CD4-positive, alpha-beta T cell treated with Interleukin-21 for 1 hour (primary cell): ENCODE data around the gene ZNF324B.
"Not testable (repeated sequence)": the region's sequence is repeated elsewhere in the genome, so short reads cannot be mapped to it uniquely, and the experiment has no call there.

Experiments used
- DNase-seq: peaks from one replicate; pipeline ENCODE4 v3.0.0-alpha.2; 2020

The ZNF324B gene

DNA sequence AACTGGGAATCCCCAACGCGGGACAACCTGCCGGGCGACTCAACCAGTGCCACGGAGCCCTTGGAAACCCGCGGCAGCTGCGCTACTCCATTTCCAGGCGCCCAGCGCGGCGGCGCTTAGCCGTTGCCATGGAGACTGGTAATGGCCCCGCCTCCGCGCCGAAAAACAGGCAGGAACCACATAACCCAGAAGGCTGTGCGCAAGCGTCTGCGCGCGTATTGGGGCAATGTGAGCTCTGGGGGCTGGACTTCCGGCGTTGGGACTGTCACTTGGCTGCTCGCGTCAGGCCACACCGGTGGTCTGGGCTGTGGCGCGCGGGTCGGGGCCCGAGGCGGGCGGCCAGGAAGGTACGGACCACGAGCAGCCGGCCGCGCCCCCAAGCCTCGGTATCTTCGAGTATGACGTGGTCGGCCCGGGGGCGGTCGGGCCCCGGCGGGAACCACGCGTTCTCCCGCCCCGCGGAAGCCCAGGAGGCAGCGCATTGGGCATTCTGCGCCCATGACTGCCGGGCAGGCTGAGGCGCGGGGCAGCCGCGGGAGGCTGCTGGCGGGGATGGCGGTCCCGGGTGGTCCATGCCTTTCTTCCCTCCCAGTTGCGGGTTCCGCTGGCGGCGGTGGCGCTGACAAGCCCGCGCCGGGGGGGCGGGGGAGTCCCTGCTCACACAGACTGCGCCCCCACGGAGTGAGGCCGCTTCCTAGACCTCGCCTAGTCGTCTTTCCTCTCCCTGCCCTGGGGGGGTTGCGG, at the start of gene ZNF324B:
ZNF324B (plus strand) TSS at position 265 of the 744 bp plus-strand sequence. CDS start 2,080 bp downstream, outside the sequence.
- peak; percentile 97 for DNase-seq

DNA sequence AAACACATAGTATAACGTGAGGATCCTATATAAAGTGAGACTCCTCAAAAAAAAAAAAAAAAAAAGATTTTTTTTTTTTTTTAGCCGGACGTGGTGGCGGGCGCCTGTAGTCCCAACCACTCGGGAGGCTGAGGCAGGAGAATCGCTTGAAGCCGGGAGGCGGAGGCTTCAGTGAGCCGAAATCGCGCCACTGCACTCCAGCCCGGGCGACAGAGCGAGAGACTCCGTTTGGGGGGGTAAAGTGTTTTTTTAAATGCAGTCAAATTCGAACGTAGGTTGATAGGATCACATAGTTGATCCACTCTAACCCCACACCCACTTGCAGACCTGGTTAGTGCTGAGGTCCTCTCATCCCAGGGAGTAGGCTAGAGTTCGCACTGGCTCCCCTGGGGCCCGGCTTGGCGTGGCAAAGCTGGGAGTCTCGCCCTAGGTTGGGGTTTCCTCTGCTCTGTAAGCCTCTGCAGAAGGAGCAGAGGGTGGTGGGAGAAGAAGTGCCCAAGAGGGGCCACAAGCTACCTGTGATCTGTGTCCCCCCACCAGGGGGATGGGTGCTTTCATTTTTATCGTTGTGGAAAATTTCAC, 49.5 kb upstream of the ZNF324B start:
- no peak for DNase-seq

DNA sequence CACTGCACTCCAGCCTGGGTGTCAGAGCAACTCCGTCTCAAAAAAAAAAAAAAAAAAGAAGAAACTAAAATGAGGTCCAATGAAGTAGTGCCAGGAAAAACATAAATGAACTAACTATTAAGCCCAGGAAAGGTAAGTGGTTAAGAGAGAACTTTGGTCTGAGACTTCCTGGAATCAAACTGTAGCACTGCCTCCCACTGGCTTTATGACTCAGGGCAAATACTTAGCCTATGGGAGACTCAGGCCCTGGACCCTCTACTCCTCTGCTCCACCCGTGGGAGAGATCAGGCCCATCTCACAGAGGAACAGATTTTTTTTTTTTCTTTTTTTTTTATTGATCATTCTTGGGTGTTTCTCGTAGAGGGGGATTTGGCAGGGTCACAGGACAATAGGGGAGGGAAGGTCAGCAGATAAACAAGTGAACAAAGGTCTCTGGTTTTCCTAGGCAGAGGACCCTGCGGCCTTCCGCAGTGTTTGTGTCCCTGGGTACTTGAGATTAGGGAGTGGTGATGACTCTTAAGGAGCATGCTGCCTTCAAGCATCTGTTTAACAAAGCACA, 47.4 kb upstream of the ZNF324B start:
- not testable (repeated sequence) for DNase-seq

DNA sequence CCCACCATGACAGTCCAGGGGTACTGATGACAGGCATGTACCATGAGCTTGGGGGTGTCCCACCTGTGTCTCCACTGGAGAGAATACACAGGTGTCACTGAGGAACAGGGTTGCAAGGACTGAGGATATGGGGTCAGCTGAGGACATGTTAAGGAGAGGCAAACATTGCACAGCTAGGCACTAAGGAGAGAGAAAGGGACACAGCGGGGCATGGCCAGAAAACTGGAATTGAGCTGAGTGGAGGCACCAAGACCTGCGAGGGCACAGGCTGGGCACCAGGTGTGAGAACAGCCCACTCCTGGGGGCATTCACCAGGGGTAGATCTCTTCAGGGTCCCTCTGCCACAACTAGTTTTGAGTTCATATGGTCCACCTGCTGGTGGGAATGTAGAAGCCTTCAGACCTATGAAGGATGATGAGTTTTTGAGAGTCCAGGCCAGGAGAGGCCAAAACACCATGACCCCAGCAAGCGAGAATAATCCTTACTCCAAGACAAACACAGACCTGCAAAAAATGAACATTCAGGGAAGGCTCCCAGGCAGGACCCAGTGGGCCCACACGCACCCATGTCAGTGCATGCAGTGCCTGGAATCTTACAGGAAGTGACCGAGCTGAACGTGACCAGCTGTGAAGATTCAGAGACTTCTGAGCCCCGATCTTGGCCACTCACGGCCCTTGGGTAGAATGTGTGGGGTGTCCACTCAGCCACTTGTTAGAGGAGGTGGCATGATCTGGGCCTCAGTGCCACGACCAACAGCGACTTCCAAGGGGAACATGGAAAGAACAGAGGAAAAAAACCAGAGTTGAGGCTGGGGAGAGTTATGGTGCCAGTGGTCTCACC, 44.4 kb upstream of the ZNF324B start:
- no peak for DNase-seq

DNA sequence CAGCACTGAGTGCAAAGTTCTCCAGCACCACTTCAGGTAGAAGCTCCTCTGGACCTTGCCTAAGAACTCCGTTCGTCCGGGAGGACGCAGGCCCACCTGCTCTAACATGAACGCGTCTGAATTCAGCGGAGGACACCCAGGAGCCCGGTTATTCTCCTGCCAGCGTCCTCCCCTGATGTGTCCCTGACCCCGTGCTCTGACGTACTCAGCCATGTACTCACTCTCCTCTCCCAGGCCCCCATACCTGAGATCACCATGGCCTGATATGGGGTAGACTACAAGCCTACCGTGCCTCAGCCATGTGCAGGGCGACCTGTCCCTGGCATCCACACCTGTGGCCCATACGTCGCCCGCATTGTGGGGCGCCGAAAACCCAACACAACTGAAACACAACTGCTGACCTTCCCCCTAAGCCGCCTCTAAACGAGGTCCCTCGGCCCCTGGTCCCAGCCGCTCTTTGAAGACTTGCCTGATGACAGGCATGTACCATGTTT, 43.7 kb upstream of the ZNF324B start:
- no peak for DNase-seq

DNA sequence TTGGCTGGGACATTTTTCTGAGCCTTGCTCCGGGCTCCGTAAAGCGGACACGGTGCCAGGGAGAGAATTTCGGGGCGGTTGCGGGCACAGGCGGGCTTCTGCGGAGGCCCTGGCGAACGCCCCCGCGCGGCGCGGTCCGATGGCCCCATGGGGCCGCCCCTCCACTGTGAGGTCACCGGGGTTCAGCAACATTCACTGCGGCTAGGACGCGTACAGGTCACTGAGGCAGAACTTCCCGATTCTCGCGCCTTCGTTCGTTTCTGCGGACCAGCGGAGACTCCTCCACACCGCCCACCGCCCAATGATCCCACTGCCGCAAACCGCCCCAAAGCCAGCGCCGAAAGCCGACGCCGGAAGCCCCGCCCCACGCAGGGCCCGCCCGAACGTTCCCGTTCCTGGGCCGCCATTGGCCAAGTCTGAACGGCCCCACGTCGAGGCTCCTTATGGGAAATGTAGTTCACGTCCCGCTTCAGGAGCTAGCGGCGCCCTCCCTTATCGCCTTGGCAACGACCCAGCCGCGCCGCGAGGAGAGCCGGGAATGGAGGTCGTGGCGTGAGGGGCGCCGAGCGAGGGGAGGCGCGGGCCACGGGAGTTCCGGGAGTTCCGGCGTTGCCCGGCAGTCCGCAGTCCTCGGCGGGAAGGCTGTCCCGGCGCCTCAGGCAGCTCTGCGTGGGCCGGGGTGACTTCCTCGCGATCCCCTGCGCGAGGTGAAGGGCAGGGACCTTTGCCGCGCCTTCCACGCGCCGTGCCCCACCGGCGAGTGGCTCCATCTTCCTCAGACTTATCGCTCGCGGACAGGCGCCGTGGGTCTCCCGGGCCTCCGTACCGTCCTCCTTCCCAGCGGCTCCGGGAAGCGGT, 43.0 kb upstream of the ZNF324B start, which contains the start of gene ZNF584:
ZNF584 (plus strand) TSS at position 498 of the 858 bp plus-strand sequence. CDS start 499 bp downstream, outside the sequence.
- peak; percentile 95 for DNase-seq

DNA sequence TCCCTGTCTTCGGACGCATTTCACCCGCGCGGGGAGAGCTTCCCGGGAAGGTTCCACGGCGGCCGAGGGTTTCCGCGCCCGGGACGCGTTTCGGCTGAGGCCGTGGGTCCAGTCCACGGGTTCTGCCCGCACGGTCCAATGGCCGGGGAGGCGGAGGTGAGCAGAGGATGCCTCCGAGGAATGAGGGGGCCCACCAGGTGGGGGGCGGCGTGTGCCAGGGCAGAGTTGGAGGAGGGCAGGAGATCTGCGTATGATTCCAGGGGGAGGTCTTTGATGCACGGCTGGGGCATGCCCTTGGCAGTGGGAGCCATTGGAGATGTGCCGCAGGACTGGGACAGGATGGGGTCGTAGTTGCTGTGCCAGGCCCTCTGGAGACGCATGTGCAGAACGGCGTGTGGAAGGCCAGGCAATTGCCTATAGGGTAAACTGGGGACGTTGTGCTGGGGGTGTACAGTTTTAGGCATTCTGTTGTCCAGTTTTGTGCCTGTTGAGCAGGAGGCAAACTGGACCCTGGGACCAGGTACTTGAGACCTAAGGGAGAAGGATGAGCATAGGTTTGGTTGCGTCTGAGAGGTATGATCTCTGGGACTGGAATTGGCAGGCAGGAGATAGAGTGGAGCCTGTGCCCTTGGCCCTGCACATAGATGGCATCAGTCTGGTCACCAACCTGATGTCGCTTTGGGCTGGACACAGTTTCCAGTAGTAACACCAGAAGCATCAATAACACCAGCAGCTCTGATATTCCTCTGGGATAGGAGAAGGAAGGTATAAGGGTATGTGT, 42.2 kb upstream of the ZNF324B start:
- DNase-seq: no peak

DNA sequence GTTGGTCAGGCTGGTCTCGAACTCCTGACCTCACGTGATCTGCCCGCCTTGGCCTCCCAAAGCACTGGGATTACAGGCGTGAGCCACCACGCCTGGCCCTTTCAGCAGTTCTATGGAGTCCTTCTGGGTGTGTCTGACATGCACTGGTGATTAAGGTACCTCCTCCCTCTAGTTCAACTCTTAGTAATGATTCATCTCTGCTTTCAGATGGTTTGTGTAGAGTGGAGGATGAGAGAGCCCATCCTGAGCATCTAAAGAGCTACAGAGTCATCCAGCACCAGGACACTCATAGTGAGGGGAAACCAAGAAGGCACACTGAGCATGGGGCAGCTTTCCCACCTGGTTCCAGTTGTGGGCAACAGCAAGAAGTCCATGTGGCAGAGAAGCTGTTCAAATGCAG, 34.8 kb upstream of the ZNF324B start:
- DNase-seq: no peak

DNA sequence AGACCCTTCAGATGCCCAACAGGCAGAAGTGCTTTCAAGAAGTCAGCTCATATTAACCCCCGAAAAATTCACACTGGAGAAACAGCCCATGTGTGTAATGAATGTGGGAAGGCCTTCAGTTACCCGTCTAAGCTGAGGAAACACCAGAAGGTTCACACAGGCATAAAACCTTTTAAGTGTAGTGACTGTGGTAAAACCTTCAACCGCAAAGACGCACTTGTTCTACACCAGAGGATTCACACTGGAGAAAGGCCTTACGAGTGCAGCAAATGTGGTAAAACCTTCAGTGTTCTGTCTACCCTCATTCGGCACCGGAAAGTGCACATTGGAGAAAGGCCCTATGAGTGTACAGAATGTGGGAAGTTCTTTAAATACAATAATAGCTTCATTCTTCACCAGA, 34.4 kb upstream of the ZNF324B start:
- no peak for DNase-seq

DNA sequence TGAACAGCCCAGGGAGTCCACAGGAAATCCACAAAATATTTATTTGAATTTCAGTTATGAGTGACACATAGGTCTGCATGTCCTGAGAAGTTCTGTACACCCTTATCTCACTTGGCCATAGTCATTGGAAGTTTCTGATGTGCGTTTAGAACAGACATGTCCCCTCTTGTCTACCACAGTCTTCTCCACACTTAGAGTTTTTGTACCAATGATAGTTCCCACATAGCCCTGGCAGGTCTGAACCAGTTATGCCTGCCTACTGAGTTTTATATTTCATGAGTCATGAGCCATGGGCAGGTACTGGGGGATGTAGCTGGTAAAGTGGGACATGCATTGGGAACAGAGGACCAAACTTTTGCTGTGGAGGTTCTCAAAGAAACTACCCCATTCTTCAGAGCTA, 22.8 kb upstream of the ZNF324B start:
- no peak for DNase-seq

DNA sequence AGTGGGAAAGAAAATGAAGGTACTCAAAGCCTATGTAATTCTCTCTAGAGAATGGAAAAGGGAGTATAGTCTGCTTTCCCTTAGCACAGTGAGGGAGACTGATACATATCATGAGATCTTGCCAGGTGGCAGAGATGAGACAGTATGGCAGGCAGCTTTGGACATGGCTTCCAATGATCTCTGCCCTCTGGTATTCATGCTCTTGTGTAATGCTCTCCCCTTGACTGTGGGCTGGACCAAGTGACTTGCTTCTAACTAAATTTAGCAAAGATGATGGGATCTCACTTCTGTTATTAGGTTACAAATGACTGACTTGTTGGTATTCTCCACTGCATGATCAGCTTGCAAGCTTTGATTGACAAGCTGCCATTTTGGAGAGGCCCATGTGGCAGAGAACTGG, 21.7 kb upstream of the ZNF324B start:
- no peak for DNase-seq

DNA sequence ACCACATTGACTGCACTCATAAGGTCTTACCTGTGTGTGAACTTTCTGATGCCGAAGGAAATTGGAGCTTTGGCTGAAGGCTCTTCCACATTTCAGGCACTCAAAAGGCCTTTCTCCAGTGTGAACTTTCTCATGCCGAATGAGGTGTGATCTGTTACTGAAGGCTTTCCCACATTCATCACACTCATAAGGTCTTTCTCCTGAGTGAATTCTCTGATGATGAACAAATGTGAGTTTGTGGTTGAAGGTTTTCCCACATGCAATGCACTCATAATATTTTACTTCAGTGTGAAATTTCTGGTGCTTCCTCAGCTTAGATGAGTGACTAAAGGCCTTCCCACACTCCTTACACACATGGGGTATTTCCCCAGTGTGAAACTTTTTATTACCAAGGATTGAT, 17.2 kb upstream of the ZNF324B start:
- DNase-seq: no peak

DNA sequence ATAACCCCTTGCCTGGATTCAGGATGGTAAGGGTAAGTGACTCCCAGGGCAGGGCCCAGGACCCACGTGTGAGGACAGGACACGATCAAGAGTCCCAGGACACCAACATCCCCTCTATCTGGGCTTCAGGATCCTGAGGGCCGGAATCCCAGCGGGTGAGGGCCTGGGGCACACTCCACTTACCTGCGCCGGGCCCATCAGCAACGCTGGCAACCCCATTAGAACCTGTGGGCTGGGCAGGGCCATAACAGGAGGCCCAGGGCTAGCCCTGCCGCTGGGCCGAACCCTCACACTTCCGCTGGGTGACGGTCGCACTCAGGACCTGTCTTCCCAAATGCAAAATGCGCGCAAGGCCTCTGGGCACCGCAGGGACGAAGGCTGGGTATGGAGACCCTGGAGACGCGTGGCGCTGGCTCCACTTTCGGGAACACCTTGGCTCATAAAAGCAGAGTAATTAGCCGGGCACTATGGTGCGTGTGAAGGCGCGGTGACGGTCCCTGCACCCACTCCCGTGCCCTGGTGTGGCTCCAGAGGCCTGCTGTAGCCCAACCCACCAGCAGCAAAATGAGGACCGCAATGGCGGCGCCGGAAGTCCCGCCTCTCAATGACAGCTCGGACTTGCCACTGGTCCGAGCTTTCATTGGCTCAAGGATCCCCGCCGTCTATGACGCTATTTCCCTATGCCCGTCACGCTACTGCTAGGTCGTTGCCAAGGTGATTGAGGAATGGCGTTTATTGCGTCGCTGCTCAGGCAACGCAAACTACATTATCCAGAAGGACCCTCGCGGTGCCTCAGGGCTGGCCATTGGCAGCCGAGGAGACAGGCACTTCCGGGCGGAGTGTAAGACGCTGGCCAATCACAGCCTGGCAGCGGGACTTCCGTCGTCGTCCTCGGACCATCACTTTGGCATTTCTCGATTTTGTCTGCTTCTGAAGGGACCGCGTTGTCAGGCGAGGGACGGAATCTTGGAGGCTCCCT, 11.6 kb upstream of the ZNF324B start, which contains the start of gene ZNF132:
ZNF132 (minus strand) TSS at position 578 of the 979 bp plus-strand sequence; CDS start at position 246, 332 bp downstream.
- peak; percentile 99 for DNase-seq

DNA sequence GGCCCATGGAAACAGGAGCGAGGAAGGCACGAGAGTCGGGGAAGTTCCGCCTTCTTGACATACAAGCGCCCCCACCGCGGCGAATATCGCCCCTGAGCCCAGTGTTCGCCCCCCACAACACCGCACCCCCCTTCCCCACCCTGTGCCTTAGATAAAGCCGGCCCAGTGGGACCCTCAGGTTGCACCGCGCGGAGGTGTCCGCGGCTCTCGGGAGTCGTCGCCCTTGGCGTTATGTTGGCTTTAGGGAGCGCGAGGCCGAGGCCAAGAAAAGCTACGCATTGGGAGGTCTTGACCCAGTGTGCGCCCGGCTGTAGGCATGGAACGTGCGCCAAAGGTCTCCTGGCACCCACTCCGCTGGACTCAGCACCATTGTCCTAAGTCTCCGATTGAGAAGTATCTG, 10.9 kb upstream of the ZNF324B start:
- DNase-seq: no peak

DNA sequence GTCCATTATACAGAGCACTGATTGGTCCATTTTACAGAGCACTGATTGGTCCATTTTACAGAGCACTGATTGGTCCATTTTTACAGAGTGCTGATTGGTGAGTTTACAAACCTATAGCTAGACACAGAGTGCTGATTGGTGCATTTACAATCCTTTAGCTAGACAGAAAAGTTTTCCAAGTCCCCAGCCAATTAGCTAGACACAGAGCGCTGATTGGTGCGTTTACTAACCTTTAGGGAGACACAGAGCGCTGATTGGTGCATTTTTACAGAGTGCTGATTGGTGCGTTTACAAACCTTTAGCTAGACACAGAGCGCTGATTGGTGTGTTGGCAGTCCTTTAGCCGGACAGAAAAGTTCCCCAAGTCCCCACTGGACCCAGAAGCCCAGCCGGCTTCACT, 8.4 kb upstream of the ZNF324B start:
- not testable (repeated sequence) for DNase-seq

DNA sequence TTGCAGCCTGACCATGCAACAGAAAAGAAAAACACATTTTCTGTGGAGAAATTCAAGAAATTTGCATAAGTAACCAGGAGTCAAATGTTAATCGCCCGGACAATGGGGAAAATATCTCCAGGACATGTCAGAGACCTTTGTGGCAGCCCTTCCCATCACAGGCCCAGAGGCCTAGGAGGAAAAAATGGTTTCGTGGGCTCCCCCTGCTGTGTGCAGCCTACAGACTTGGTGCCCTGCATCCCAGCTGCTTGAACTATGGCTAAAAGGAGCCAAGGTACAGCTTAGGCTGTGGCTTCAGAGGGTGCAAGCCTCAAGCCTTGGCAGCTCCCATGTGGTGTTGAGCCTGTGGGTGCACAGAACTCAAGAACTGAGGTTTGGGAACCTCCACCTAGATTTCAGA, 2.6 kb upstream of the ZNF324B start:
- DNase-seq: not testable (repeated sequence)

DNA sequence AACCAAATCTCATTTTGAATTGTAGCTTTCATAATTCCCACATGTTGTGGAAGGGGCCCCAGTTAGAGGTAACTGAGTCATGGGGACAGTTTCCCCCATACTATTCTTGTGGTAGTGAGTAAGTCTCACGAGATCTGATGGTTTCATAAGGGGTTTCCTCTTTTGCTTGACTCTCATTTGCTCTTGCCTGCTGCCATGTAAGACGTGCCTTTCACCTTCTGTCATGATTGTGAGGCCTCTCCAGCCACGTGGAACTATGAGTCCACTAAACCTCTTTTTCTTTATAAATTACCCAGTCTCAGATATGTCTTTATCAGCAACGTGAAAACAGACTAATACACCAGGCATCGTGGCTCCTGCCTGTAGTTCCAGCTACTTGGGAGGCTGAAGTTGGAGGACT, 1.4 kb upstream of the ZNF324B start:
- not testable (repeated sequence) for DNase-seq

DNA sequence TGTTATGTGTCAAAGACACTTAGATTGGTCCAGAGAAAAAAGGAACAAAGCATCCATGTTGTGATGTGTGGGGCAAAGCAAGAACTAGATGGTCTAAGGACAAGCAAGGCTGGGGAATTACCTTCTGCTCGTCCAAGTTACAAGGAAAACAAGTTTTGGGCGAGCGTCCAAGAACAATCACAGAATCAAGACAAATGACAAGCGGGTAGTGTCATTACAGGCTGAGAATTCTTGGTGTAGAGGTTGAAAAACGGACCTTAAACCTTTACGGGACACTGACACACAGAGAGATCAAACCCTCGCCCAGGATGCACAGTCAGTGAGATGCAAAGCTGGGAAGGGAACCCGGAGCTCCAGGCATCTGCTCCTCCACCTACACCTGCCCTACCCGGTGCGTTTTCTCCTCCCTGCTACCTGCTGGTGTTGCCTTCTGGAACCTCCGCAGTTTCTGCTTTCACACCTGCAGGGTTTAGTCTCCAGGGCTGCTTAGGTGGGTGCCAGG, 515 bp upstream of the ZNF324B start:
- no peak for DNase-seq

DNA sequence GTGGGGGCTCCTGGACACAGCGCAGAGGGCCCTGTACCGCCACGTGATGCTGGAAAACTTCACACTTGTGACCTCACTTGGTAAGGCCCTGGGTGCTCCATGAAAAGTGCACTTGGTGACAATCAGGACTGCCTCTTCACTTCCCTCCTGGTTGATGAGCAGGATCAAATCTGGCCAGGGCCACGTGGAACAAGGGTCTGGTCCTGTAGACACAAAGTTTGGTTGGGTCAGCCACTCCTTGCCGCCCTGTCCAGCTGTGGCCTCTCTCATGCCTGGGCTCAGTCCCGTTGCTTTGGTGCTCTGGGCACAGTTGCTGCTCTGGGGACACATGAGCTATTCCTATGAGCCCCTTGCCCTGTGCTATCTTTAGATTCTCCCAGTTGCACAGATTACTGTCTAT, 2.3 kb downstream of the ZNF324B start:
- no peak for DNase-seq

DNA sequence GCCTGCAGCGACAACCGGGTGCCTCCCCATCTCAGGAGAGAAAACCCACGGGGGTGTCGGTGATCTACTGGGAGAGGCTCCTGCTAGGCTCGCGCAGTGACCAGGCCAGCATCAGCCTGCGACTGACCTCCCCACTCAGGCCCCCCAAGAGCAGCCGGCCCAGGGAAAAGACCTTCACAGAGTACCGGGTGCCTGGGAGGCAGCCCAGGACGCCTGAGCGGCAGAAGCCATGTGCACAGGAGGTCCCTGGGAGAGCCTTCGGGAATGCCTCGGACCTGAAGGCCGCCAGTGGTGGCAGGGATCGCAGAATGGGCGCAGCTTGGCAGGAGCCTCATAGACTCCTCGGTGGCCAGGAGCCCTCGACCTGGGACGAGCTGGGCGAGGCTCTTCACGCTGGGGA, 3.9 kb downstream of the ZNF324B start:
- no peak for DNase-seq
